HUES48 (cell line): ENCODE results near the gene VNN1.

Experiments used
- H3K27ac ChIP-seq: one replicate; pipeline ENCODE4 v1.7.0; 2013; ENCODE audit warnings: low read depth, low read length, inconsistent platforms
- H3K27me3 ChIP-seq: 2 replicates; pipeline ENCODE4 v1.6.1; 2013; ENCODE audit warnings: mild to moderate bottlenecking, low read length; ENCODE audit not compliant: control insufficient read depth, insufficient read depth
- H3K36me3 ChIP-seq: 2 replicates; pipeline ENCODE4 v1.6.1; 2013; ENCODE audit warnings: low read length; ENCODE audit not compliant: control insufficient read depth, insufficient read depth
- H3K4me1 ChIP-seq: 2 replicates; pipeline ENCODE4 v1.6.1; 2013; ENCODE audit warnings: mild to moderate bottlenecking, low read length; ENCODE audit not compliant: control insufficient read depth, insufficient read depth
- H3K4me3 ChIP-seq: 2 replicates; pipeline ENCODE4 v1.5.1; 2013; ENCODE audit warnings: mild to moderate bottlenecking, low read depth, low read length
- H3K9ac ChIP-seq: 2 replicates; pipeline ENCODE4 v1.6.1; 2013; ENCODE audit warnings: mild to moderate bottlenecking, low read depth, low read length, moderate library complexity
- H3K9me3 ChIP-seq: 2 replicates; pipeline ENCODE4 v1.6.1; 2013; ENCODE audit warnings: low read length; ENCODE audit not compliant: control insufficient read depth, insufficient read depth

Gene VNN1

DNA sequence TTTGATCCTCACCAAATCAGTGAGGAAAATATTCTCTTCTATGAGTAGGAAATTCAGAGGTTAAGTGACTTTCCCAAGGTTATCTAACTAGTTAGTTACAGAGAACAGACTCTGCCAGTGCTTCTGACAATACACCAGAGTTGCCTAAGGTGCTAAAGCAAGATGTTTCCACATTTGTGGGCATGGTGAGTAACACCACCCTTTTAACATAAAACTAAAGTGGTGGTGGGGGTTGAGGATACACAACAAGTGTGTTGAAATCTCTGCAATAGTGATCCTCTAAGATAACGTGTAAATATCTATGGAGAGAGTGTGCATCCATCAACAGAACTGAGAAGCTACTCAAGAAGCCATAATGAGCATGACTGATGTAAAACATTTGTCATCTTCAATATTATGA is 32.2 kb upstream of the VNN1 start:
- Histone ChIP-seq H3K36me3 (no peaks in the 10 kb centered on the region), H3K9ac (no peak overlapping the region), H3K9me3 (no peaks in the 10 kb centered on the region), H3K4me3 (no peak overlapping the region), H3K27ac (no peak overlapping the region), H3K27me3 (no peaks in the 10 kb centered on the region), H3K4me1 (no peaks in the 10 kb centered on the region)

DNA sequence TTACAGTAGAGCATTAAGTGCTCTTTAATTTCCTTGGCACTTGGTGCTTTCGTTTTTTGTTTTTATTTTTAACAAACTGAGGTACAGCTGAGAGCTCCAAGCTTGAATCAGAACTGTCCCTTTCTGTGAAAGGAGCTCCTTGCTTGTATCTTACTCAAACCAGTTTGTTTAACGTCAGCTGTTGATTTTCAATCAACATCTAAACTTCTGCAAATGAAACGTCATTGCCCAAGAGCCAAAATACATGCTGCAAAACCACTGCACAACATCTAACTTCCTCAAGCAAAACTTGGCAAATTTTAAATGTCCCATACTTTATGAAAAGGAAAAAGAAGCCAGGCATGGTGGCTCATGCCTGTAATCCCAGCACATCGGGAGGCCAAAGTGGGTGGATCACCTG is 28.6 kb upstream of the VNN1 start:
- Histone ChIP-seq H3K9me3 (no peaks in the 10 kb centered on the region), H3K36me3 (no peaks in the 10 kb centered on the region), H3K4me3 (no peak overlapping the region), H3K4me1 (no peaks in the 10 kb centered on the region), H3K27me3 (no peaks in the 10 kb centered on the region), H3K9ac (no peak overlapping the region), H3K27ac (no peak overlapping the region)

GRCh38 chr6:132741281-132741680 is 27.4 kb upstream of the VNN1 start:
- Histone ChIP-seq H3K9ac (no peak overlapping the region), H3K27me3 (no peaks in the 10 kb centered on the region), H3K4me3 (no peak overlapping the region), H3K4me1 (no peaks in the 10 kb centered on the region), H3K9me3 (no peaks in the 10 kb centered on the region), H3K27ac (no peak overlapping the region), H3K36me3 (no peaks in the 10 kb centered on the region)

DNA sequence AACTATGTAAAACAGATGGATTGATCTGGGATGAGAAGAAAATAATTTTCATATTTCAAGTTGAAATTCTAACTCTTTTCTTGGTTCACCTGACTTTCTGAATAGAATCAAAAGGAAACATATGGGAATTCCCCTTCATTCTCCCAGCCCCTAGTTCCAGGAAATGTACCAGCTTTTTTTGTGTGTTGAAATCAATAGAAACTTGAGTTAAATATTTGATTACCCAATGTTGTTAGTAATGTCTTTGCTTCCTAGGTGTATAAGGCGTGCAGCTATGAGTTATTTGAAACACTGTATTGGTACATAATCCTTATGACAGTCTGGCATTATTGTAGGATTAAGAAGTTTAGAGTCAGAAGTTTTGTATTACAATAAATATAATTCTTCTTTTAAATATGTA is 22.4 kb upstream of the VNN1 start:
- Histone ChIP-seq H3K27me3 (no peaks in the 10 kb centered on the region), H3K4me1 (no peaks in the 10 kb centered on the region), H3K27ac (no peak overlapping the region), H3K36me3 (no peaks in the 10 kb centered on the region), H3K9ac (no peak overlapping the region), H3K9me3 (no peaks in the 10 kb centered on the region), H3K4me3 (no peak overlapping the region)

DNA sequence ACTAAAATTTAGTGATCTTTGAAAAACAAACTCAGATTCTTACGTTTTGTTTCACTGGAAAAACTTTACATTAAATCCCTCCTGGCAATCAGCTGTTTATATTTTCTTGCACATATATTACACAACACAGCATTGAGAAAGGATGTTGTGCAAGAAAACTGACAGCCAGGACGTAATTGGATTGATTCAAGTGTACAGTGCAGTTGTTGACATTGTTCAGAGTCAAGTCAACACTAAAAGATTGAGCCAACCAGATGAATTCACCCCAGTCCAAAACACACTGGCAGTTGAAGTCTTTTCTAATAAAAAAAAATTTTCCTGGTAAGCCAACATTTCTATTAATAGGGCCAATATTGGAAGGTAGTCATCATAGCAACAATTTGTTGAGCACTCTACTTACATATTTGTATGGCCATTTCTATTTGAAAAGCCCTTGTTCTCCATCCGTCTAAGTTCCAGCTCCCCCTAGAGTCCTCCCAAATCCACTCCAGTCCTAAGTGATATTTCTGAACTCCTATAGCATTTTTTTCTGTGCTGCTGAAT is 20.9 kb upstream of the VNN1 start:
- Histone ChIP-seq H3K4me1 (no peaks in the 10 kb centered on the region), H3K9ac (no peak overlapping the region), H3K27me3 (no peaks in the 10 kb centered on the region), H3K9me3 (no peaks in the 10 kb centered on the region), H3K27ac (no peak overlapping the region), H3K4me3 (no peak overlapping the region), H3K36me3 (no peaks in the 10 kb centered on the region)

DNA sequence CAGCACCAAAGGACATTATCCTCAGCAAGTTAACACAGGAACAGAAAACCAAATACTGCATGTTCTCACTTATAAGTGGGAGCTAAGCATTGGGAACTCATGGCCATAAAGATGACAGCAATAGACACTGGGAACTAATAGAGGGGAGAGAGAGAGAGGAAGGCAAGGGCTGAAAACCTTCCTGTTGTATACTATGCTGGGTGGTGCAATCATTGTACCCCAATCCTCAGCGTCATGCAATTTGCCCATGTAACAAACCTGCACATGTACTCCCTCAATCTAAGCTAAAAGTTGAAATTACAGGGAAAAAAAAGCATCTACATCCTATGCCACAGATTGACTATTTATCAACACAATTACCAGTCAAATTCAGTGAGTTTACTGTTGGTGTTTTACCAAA is 20.0 kb upstream of the VNN1 start:
- Histone ChIP-seq H3K27ac (no peak overlapping the region), H3K4me3 (no peak overlapping the region), H3K4me1 (no peaks in the 10 kb centered on the region), H3K36me3 (no peaks in the 10 kb centered on the region), H3K9me3 (no peaks in the 10 kb centered on the region), H3K9ac (no peak overlapping the region), H3K27me3 (no peaks in the 10 kb centered on the region)

DNA sequence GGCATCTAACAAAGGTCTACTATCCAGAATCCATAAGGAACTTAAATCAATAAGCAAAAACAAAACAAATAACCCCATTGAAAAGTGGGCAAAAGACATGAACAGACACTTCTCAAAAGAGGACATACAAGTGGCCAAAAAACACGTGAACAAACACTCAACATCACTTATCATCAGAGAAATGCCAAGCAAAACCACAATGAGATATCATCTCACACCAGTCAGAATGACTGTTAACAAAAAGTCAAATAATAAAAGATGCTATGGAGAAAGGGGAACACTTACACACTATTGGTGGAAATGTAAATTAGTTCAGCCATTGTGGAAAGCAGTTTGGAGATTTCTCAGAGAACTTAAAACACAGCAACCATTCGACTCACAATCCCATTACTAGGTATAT is 19.4 kb upstream of the VNN1 start:
- Histone ChIP-seq H3K4me1 (no peaks in the 10 kb centered on the region), H3K36me3 (no peaks in the 10 kb centered on the region), H3K27me3 (no peaks in the 10 kb centered on the region), H3K9ac (no peak overlapping the region), H3K9me3 (no peaks in the 10 kb centered on the region), H3K27ac (no peak overlapping the region), H3K4me3 (no peak overlapping the region)

DNA sequence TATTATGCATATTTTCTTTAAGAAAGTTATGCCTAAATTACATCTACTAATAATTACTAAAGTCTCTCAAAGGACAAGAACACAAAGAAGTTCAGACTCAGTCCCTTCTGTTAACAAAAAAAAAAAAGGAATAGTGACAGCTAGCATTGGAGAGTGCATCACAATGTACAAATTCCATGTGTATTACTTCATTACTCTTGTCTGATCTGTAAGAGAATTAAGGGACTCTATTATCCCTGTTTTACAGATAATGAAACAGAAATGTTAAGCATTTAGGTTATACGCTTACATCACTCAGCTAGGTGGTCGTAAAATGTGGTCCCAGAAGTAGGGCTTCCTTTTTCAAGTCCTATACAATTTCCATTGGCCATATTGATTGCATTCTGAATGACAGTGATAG is 17.2 kb upstream of the VNN1 start:
- Histone ChIP-seq H3K27me3 (no peaks in the 10 kb centered on the region), H3K4me3 (no peak overlapping the region), H3K27ac (no peak overlapping the region), H3K36me3 (no peaks in the 10 kb centered on the region), H3K4me1 (no peaks in the 10 kb centered on the region), H3K9ac (no peak overlapping the region), H3K9me3 (no peaks in the 10 kb centered on the region)

GRCh38 chr6:132730560-132730959 is 16.7 kb upstream of the VNN1 start:
- no peaks in the 10 kb centered on the region for H3K27me3 ChIP-seq
- no peak overlapping the region for H3K27ac ChIP-seq

DNA sequence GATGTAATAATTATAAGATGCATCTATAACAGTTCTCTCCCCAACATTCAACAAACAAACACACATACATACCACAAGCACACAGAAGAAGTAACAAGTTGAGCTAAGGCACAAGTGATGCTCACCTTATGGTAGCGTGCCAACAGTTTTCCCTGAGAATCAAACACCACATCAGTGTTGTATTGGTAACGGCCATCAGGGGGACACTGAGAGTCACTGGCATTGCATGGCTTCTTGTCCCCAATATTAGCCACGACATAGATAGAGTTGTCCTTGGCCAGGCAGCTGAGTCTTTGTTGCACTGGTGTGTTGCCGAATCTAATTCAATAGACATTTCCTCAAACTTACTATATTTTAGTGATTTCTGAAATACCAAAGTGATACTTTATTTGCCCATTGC is 14.8 kb upstream of the VNN1 start:
- Histone ChIP-seq H3K4me1 (no peaks in the 10 kb centered on the region), H3K36me3 (no peaks in the 10 kb centered on the region), H3K9ac (no peak overlapping the region), H3K27me3 (no peaks in the 10 kb centered on the region), H3K27ac (no peak overlapping the region), H3K9me3 (no peaks in the 10 kb centered on the region), H3K4me3 (no peak overlapping the region)

More at GRCh38 chr6:132730560-132730959, 16.7 kb upstream of the VNN1 start:
- Histone ChIP-seq H3K36me3 (no peaks in the 10 kb centered on the region), H3K4me3 (no peak overlapping the region), H3K9me3 (no peaks in the 10 kb centered on the region), H3K9ac (no peak overlapping the region), H3K4me1 (no peaks in the 10 kb centered on the region)

GRCh38 chr6:132726608-132726975 is 12.7 kb upstream of the VNN1 start:
- Histone ChIP-seq H3K4me1 (no peaks in the 10 kb centered on the region), H3K27ac (no peak overlapping the region), H3K36me3 (no peaks in the 10 kb centered on the region)

More at GRCh38 chr6:132726608-132726975, 12.7 kb upstream of the VNN1 start:
- Histone ChIP-seq H3K9ac (no peak overlapping the region), H3K9me3 (no peaks in the 10 kb centered on the region), H3K27me3 (no peaks in the 10 kb centered on the region), H3K4me3 (no peak overlapping the region)
